Measurements from ENCODE around the gene IRF3.

The IRF3 gene

GRCh38 chr19:49699364-49699763 is 33.7 kb upstream of the IRF3 start:
- no peaks in the 10 kb centered on the region for H3K4me1 ChIP-seq (ENCODE audit: low read depth, poor library complexity, severe bottlenecking)
- H3K27ac ChIP-seq: no peak overlapping the region
- no peaks in the 10 kb centered on the region for H3K36me3 ChIP-seq (ENCODE audit: insufficient read depth)
- H3K9ac ChIP-seq: no peak overlapping the region
- no peak overlapping the region for H3K4me3 ChIP-seq (IDR thresholded peaks at IDR 0.05; ENCODE audit: insufficient read depth, low read depth, low read length)
- no peak overlapping the region for H3K4me2 ChIP-seq
- H3K27me3 ChIP-seq (ENCODE audit: insufficient read depth, low read depth): peaks cover 10% of the 10 kb centered on the region; the same call in 1 of the 2 replicates
- H2AFZ ChIP-seq (ENCODE audit: low read depth): no peak overlapping the region
- no peaks in the 10 kb centered on the region for H3K79me2 ChIP-seq (ENCODE audit: insufficient read depth, low read depth)
- H4K20me1 ChIP-seq (ENCODE audit: insufficient read depth): no peaks in the 10 kb centered on the region
- TF ChIP-seq, protein P1, sequence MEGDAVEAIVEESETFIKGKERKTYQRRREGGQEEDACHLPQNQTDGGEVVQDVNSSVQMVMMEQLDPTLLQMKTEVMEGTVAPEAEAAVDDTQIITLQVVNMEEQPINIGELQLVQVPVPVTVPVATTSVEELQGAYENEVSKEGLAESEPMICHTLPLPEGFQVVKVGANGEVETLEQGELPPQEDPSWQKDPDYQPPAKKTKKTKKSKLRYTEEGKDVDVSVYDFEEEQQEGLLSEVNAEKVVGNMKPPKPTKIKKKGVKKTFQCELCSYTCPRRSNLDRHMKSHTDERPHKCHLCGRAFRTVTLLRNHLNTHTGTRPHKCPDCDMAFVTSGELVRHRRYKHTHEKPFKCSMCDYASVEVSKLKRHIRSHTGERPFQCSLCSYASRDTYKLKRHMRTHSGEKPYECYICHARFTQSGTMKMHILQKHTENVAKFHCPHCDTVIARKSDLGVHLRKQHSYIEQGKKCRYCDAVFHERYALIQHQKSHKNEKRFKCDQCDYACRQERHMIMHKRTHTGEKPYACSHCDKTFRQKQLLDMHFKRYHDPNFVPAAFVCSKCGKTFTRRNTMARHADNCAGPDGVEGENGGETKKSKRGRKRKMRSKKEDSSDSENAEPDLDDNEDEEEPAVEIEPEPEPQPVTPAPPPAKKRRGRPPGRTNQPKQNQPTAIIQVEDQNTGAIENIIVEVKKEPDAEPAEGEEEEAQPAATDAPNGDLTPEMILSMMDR (conservative IDR thresholded peaks at IDR 0.05; ENCODE audit: low read depth, low read length): no peak

- H3K27me3 ChIP-seq (ENCODE audit: insufficient read depth, low read depth): peaks cover 4% of the 10 kb centered on the region; the same call in 1 of the 2 replicates
- no peak overlapping the region for H3K4me3 ChIP-seq (IDR thresholded peaks at IDR 0.05; ENCODE audit: insufficient read depth, low read depth, low read length)
- H3K36me3 ChIP-seq (ENCODE audit: insufficient read depth): no peaks in the 10 kb centered on the region
- H4K20me1 ChIP-seq (ENCODE audit: insufficient read depth): no peaks in the 10 kb centered on the region
- no peak overlapping the region for H3K9ac ChIP-seq
- no peaks in the 10 kb centered on the region for H3K79me2 ChIP-seq (ENCODE audit: insufficient read depth, low read depth)
- H3K27ac ChIP-seq: no peak overlapping the region
- TF ChIP-seq, protein P1 (conservative IDR thresholded peaks at IDR 0.05; ENCODE audit: low read depth, low read length): no peak
- no peak overlapping the region for H3K4me2 ChIP-seq
- no peak overlapping the region for H2AFZ ChIP-seq (ENCODE audit: low read depth)
- no peaks in the 10 kb centered on the region for H3K4me1 ChIP-seq (ENCODE audit: low read depth, poor library complexity, severe bottlenecking)
Measured at GRCh38 chr19:49696865-49697264, 31.2 kb upstream of the IRF3 start.

GRCh38 chr19:49696115-49696514 is 30.5 kb upstream of the IRF3 start:
- Histone ChIP-seq H3K4me1 (ENCODE audit: low read depth, poor library complexity, severe bottlenecking) (no peaks in the 10 kb centered on the region), H3K36me3 (ENCODE audit: insufficient read depth) (no peaks in the 10 kb centered on the region), H3K27ac (no peak overlapping the region), H2AFZ (ENCODE audit: low read depth) (no peak overlapping the region), H3K9ac (no peak overlapping the region), H3K4me3 (IDR thresholded peaks at IDR 0.05; ENCODE audit: insufficient read depth, low read depth, low read length) (no peak overlapping the region), H3K4me2 (no peak overlapping the region), H4K20me1 (ENCODE audit: insufficient read depth) (no peaks in the 10 kb centered on the region), H3K27me3 (ENCODE audit: insufficient read depth, low read depth) (peaks cover 2% of the 10 kb centered on the region; the same call in 1 of the 2 replicates), H3K79me2 (ENCODE audit: insufficient read depth, low read depth) (no peaks in the 10 kb centered on the region)
- TF ChIP-seq, protein P1 (conservative IDR thresholded peaks at IDR 0.05; ENCODE audit: low read depth, low read length): no peak

DNA sequence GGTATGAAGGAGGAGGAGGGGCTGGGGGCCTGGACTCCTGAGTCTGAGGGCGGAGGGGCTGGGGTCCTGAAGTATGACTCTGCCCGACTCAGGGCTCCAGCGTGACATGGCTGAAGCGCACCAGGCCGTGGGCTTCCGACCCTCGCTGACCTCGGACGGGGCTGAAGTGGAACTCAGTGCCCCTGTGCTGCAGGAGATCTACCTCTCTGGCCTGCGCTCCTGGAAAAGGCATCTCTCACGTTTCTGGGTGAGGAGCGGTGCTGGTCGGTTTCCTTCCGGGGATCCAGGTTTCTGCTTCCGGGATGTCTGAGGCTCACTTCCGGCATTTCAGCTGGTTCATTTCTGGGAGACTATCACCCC is 26.5 kb upstream of the IRF3 start:
- no peak overlapping the region for H2AFZ ChIP-seq (ENCODE audit: low read depth)
- H4K20me1 ChIP-seq (ENCODE audit: insufficient read depth): no peaks in the 10 kb centered on the region
- H3K4me1 ChIP-seq (ENCODE audit: low read depth, poor library complexity, severe bottlenecking): no peaks in the 10 kb centered on the region
- TF ChIP-seq, protein P1 (conservative IDR thresholded peaks at IDR 0.05; ENCODE audit: low read depth, low read length): no peak
- H3K4me2 ChIP-seq: no peak overlapping the region
- no peak overlapping the region for H3K4me3 ChIP-seq (IDR thresholded peaks at IDR 0.05; ENCODE audit: insufficient read depth, low read depth, low read length)
- no peak overlapping the region for H3K9ac ChIP-seq
- no peaks in the 10 kb centered on the region for H3K27me3 ChIP-seq (ENCODE audit: insufficient read depth, low read depth)
- no peaks in the 10 kb centered on the region for H3K79me2 ChIP-seq (ENCODE audit: insufficient read depth, low read depth)
- H3K27ac ChIP-seq: no peak overlapping the region
- no peaks in the 10 kb centered on the region for H3K36me3 ChIP-seq (ENCODE audit: insufficient read depth)

All from KMS-11 (cell line).